Neural progenitor cell (in vitro differentiated cells): ENCODE results near the gene EYS. TPM values are rescaled to one million over a fixed set of nuclear protein-coding genes. Genes with fewer than 3 reads are reported as not detected.
"Not testable (repeated sequence)": the region's sequence is repeated elsewhere in the genome, so short reads cannot be mapped to it uniquely, and the experiment has no call there.

ENCODE experiments used
- DNase-seq: peaks from one replicate; pipeline ENCODE4 v3.0.0-alpha.2; 2016; ENCODE audit warnings: low spot score
- H2AFZ ChIP-seq: fragments of 200-600 bp; sonication (generic); replicated peaks from 2 replicates; pipeline ENCODE4 v1.6.1; 2016; ENCODE audit warnings: antibody characterized with exemption
- H3F3A ChIP-seq: fragments of 200-600 bp; sonication (generic); 2 replicates; pipeline ENCODE4 v1.6.1; 2016; ENCODE audit warnings: antibody characterized with exemption, low read depth
- H3K27ac ChIP-seq: fragments of 200-600 bp; sonication (generic); 2 replicates; pipeline ENCODE4 v1.5.1; 2016; ENCODE audit warnings: mild to moderate bottlenecking
- H3K27me3 ChIP-seq: fragments of 200-600 bp; sonication (generic); 2 replicates; pipeline ENCODE4 v1.6.1; 2016; ENCODE audit warnings: mild to moderate bottlenecking, moderate library complexity
- H3K36me3 ChIP-seq: fragments of 200-600 bp; sonication (generic); 2 replicates; pipeline ENCODE4 v1.5.1; 2016
- H3K4me1 ChIP-seq: fragments of 200-600 bp; sonication (generic); 2 replicates; pipeline ENCODE4 v1.6.1; 2016; ENCODE audit warnings: mixed run types
- H3K4me2 ChIP-seq: fragments of 200-600 bp; sonication (generic); 2 replicates; pipeline ENCODE4 v1.6.1; 2016
- H3K4me3 ChIP-seq: fragments of 200-600 bp; sonication (generic); 2 replicates; pipeline ENCODE4 v1.5.1; 2016
- H3K79me2 ChIP-seq: fragments of 200-600 bp; sonication (generic); 2 replicates; pipeline ENCODE4 v1.6.1; 2016; ENCODE audit warnings: low read depth
- H3K9ac ChIP-seq: fragments of 200-600 bp; sonication (generic); 2 replicates; pipeline ENCODE4 v1.6.1; 2016
- H3K9me3 ChIP-seq: fragments of 200-600 bp; sonication (generic); 2 replicates; pipeline ENCODE4 v1.5.1; 2016; ENCODE audit warnings: low read depth
- H4K20me1 ChIP-seq: fragments of 200-600 bp; sonication (generic); 2 replicates; pipeline ENCODE4 v1.6.1; 2016; ENCODE audit warnings: low read depth
- H3K27ac Mint-ChIP-seq: 3 replicates; pipeline ENCODE4 v1.8.0; 2021; ENCODE audit warnings: mixed read lengths
- H3K27me3 Mint-ChIP-seq: 2 replicates; pipeline ENCODE4 v1.8.0; 2022; ENCODE audit warnings: low read depth, mild to moderate bottlenecking, inconsistent platforms, moderate library complexity, mixed read lengths; ENCODE audit not compliant: insufficient read depth
- H3K36me3 Mint-ChIP-seq: 3 replicates; pipeline ENCODE4 v1.8.0; 2021; ENCODE audit warnings: mixed read lengths
- H3K4me1 Mint-ChIP-seq: 3 replicates; pipeline ENCODE4 v1.8.0; 2021; ENCODE audit warnings: mixed read lengths
- H3K4me3 Mint-ChIP-seq: 3 replicates; pipeline ENCODE4 v1.8.0; 2021; ENCODE audit warnings: mild to moderate bottlenecking, moderate library complexity, mixed read lengths
- H3K9me3 Mint-ChIP-seq: 3 replicates; pipeline ENCODE4 v1.8.0; 2020; ENCODE audit warnings: mixed read lengths
- EZH2 ChIP-seq: fragments of 200-600 bp; sonication (generic); IDR thresholded peaks from 2 replicates; pipeline ENCODE4 v1.6.1; 2017; ENCODE audit warnings: antibody characterized with exemption, mild to moderate bottlenecking, moderate library complexity
- EZH2phosphoT487 ChIP-seq: fragments of 200-600 bp; sonication (generic); IDR thresholded peaks from 2 replicates; pipeline ENCODE4 v1.6.1; 2017; ENCODE audit warnings: antibody characterized with exemption
- total RNA-seq: library from RNA; depleted of rRNA; stranded (reverse); fragments of >200 nt; gene quantifications from 2 replicates; pipeline ENCODE4 v1.2.3, GENCODE V29; 2015; ENCODE audit warnings: low replicate concordance
- TF ChIP-seq, protein P1 (sequence below): fragments of 200-600 bp; sonication (generic); IDR thresholded peaks from 2 replicates; pipeline ENCODE4 v1.5.1; 2017; ENCODE audit warnings: antibody characterized with exemption, mild to moderate bottlenecking

EYS gene
- total RNA-seq, 1 donor from 2014 or later = not detected

DNA sequence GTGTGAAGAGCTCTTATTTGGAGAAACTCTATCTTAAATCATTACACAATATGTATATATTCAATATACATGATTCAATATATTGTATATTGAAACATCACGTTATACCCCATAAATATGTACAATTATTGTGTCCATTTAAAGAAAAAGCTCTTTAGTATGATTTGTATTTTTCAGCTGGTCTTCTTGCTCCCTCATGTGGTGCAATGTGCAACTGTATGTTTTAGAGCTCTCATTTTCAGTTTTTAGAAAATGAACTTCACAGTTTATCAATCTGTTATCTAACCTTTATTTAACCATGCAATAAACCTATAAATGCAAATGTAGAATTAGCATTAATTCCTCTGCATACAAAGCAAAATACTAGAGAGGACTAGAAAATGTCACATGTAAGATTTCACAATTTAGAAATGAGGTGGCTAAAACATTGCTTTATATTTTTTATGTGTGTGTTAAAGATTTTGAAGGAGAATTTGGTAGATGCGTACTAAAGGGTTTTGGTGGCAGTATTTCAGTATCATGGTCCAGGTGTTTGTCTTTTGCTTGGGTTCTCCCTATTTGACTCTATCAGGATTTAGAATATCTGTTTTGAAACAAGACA, 1904.3 kb downstream of the EYS start:
- H3K27me3 Mint-ChIP-seq = peaks cover 3% of the 10 kb centered on the region
- no peaks in the 10 kb centered on the region for H3K9me3 Mint-ChIP-seq
- Histone ChIP-seq H3K27ac (no peak overlapping the region), H4K20me1 (no peaks in the 10 kb centered on the region), H3K4me2 (no peak overlapping the region), H3K4me1 (peaks cover 8% of the 10 kb centered on the region), H3F3A (no peaks in the 10 kb centered on the region), H3K9ac (no peak overlapping the region), H3K79me2 (no peaks in the 10 kb centered on the region), H3K9me3 (no peaks in the 10 kb centered on the region), H3K27me3 (no peaks in the 10 kb centered on the region), H2AFZ (no peak overlapping the region), H3K4me3 (no peak overlapping the region), H3K36me3 (no peaks in the 10 kb centered on the region)
- H3K27ac Mint-ChIP-seq = no peak overlapping the region
- no peak overlapping the region for H3K4me3 Mint-ChIP-seq
- no peak for DNase-seq
- no peaks in the 10 kb centered on the region for H3K36me3 Mint-ChIP-seq
- TF ChIP-seq EZH2phosphoT487 = no peak
- TF ChIP-seq EZH2 = no peak
- TF ChIP-seq, protein P1, sequence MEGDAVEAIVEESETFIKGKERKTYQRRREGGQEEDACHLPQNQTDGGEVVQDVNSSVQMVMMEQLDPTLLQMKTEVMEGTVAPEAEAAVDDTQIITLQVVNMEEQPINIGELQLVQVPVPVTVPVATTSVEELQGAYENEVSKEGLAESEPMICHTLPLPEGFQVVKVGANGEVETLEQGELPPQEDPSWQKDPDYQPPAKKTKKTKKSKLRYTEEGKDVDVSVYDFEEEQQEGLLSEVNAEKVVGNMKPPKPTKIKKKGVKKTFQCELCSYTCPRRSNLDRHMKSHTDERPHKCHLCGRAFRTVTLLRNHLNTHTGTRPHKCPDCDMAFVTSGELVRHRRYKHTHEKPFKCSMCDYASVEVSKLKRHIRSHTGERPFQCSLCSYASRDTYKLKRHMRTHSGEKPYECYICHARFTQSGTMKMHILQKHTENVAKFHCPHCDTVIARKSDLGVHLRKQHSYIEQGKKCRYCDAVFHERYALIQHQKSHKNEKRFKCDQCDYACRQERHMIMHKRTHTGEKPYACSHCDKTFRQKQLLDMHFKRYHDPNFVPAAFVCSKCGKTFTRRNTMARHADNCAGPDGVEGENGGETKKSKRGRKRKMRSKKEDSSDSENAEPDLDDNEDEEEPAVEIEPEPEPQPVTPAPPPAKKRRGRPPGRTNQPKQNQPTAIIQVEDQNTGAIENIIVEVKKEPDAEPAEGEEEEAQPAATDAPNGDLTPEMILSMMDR = peak; percentile 71
- H3K4me1 Mint-ChIP-seq = peaks cover 5% of the 10 kb centered on the region

DNA sequence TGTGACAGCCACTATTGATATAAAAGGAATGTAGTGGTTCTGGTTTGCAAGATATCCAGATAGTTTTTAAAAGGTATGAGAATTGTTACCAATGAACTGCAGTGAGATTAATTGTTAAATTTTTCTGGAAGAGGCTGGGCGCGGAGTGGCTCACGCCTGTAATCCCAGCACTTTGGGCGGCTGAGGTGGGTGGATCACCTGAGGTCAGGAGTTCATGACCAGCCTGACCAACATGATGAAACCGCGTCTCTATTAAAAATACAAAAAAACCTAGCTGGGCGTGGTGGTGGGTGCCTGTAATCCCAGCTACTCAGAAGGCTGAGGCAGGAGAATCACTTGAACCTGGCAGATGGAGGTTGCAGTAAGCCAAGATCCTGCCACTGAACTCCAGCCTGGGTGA, 1906.6 kb downstream of the EYS start:
- not testable (repeated sequence) for H3K27me3 ChIP-seq, H3K27ac ChIP-seq, H3K4me3 ChIP-seq, H3K9ac ChIP-seq, H3K36me3 Mint-ChIP-seq, H3K79me2 ChIP-seq, H3K9me3 Mint-ChIP-seq, H3K4me3 Mint-ChIP-seq, H3K27me3 Mint-ChIP-seq, H3K4me2 ChIP-seq, H3K36me3 ChIP-seq, H3F3A ChIP-seq, H3K9me3 ChIP-seq, H3K4me1 ChIP-seq, H2AFZ ChIP-seq, H3K27ac Mint-ChIP-seq, H3K4me1 Mint-ChIP-seq, H4K20me1 ChIP-seq, DNase-seq

DNA sequence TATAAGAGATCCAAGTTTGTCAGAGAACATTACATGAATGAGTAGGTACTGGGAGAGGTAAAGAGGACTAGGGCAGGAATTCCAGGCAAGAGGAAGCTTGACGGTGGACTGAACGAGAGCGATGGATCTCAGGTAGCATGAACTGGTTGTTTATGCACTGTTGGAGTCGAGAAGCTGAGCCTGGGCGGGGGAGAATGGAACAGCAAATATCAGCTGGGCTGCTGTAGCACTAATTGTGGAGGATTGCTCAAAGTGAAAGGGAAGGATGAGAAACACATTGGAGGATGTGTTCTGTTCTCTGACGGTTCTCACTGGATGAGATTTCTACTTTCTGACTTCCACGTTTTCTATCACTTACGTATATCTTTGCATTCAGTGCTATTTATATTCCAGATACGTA, 1907.2 kb downstream of the EYS start:
- Mint-ChIP-seq H3K9me3 (no peaks in the 10 kb centered on the region), H3K36me3 (no peaks in the 10 kb centered on the region), H3K27me3 (peaks cover 3% of the 10 kb centered on the region), H3K27ac (no peak overlapping the region), H3K4me1 (peaks cover 4% of the 10 kb centered on the region), H3K4me3 (no peak overlapping the region)
- H4K20me1 ChIP-seq = no peaks in the 10 kb centered on the region
- H3F3A ChIP-seq = no peaks in the 10 kb centered on the region
- no peak overlapping the region for H3K9ac ChIP-seq
- H3K4me1 ChIP-seq = no peaks in the 10 kb centered on the region
- no peak overlapping the region for H3K4me2 ChIP-seq
- no peak for DNase-seq
- no peaks in the 10 kb centered on the region for H3K79me2 ChIP-seq
- no peak overlapping the region for H3K4me3 ChIP-seq
- peak overlapping the region; percentile 5 for H2AFZ ChIP-seq
- TF ChIP-seq, protein P1 = no peak
- H3K9me3 ChIP-seq = no peaks in the 10 kb centered on the region
- H3K27ac ChIP-seq = no peak overlapping the region
- no peaks in the 10 kb centered on the region for H3K36me3 ChIP-seq
- no peaks in the 10 kb centered on the region for H3K27me3 ChIP-seq

DNA sequence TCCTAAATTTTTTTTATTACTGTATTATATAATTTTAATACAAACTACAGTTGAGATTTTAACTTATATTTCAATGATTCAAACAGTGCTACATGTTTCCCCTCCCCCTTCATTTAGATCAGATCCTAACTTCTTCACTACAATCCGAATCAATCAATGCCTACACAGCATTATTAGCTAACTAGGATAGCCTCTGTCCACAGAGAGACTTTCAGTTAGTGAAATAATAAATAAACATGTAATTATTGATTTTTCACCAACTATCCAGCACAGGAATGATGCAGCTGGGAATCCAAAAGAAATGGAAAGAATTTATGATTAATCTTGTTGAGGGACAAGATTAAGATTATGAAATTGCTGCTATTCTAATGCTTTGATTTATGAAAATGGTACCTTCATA, 1907.7 kb downstream of the EYS start:
- no peaks in the 10 kb centered on the region for H3F3A ChIP-seq
- H3K27ac ChIP-seq = no peak overlapping the region
- Mint-ChIP-seq H3K4me3 (no peak overlapping the region), H3K4me1 (peaks cover 6% of the 10 kb centered on the region), H3K9me3 (no peaks in the 10 kb centered on the region), H3K36me3 (no peaks in the 10 kb centered on the region), H3K27me3 (peaks cover 3% of the 10 kb centered on the region), H3K27ac (no peak overlapping the region)
- H3K9me3 ChIP-seq = no peaks in the 10 kb centered on the region
- no peak overlapping the region for H3K9ac ChIP-seq
- H3K36me3 ChIP-seq = no peaks in the 10 kb centered on the region
- no peaks in the 10 kb centered on the region for H3K4me1 ChIP-seq
- no peak overlapping the region for H3K4me2 ChIP-seq
- H3K79me2 ChIP-seq = no peaks in the 10 kb centered on the region
- H3K4me3 ChIP-seq = no peak overlapping the region
- TF ChIP-seq, protein P1 = no peak
- TF ChIP-seq EZH2 = no peak
- no peaks in the 10 kb centered on the region for H4K20me1 ChIP-seq
- no peak for DNase-seq
- H2AFZ ChIP-seq = no peak overlapping the region
- no peaks in the 10 kb centered on the region for H3K27me3 ChIP-seq
